Natural killer cell (primary cell): ENCODE results near the gene CAMP. TPM values are rescaled to one million over a fixed set of nuclear protein-coding genes. Genes with fewer than 3 reads are reported as not detected.

Source experiments
- ATAC-seq, 3 donors: fragments of 150-1000 bp in 2 of 3; fragments of 200-7000 bp in 1 of 3; cut with Tn5 transposase; 1 replicate in 1 of 3; 2 replicates in 2 of 3; pipeline ENCODE4 v1.10.0; 2021; ENCODE audit warnings: mild to moderate bottlenecking in 2 of 3, moderate library complexity in 2 of 3
- DNase-seq, 2 donors: peaks; one replicate each; pipeline versions ENCODE4 v3.0.0 to v3.0.0-alpha.2; 2013 to 2021; ENCODE audit warnings: mixed read lengths in 1 of 2
- H3K27ac ChIP-seq: one replicate; pipeline ENCODE4 v1.5.1; 2013; ENCODE audit warnings: mild to moderate bottlenecking, low read length
- H3K27me3 ChIP-seq: one replicate; pipeline ENCODE4 v1.6.1; 2013; ENCODE audit warnings: low read length; ENCODE audit not compliant: control insufficient read depth, insufficient read depth
- H3K36me3 ChIP-seq: one replicate; pipeline ENCODE4 v1.6.1; 2013; ENCODE audit warnings: low read length; ENCODE audit not compliant: control insufficient read depth, insufficient read depth
- H3K4me1 ChIP-seq: one replicate; pipeline ENCODE4 v1.6.1; 2013; ENCODE audit warnings: low read length; ENCODE audit not compliant: control insufficient read depth, insufficient read depth
- H3K4me3 ChIP-seq: one replicate; pipeline ENCODE4 v1.5.1; 2013; ENCODE audit warnings: low read length
- H3K9me3 ChIP-seq: one replicate; pipeline ENCODE4 v1.6.1; 2013; ENCODE audit warnings: low read length; ENCODE audit not compliant: control insufficient read depth, insufficient read depth
- H3K27ac Mint-ChIP-seq, 2 donors: one replicate each; pipeline ENCODE4 v1.8.0; 2022; ENCODE audit warnings: mild to moderate bottlenecking in 2 of 2, mixed read lengths in 2 of 2, moderate library complexity in 1 of 2
- H3K27me3 Mint-ChIP-seq, 2 donors: one replicate each; pipeline ENCODE4 v1.8.0; 2022; ENCODE audit warnings: low read depth in 2 of 2, mixed read lengths in 2 of 2
- H3K36me3 Mint-ChIP-seq: one replicate; pipeline ENCODE4 v1.8.0; 2022; ENCODE audit warnings: mixed read lengths
- H3K4me1 Mint-ChIP-seq, 2 donors: one replicate each; pipeline ENCODE4 v1.8.0; 2022; ENCODE audit warnings: mixed read lengths in 2 of 2
- H3K4me3 Mint-ChIP-seq: one replicate; pipeline ENCODE4 v1.8.0; 2022; ENCODE audit warnings: mild to moderate bottlenecking, moderate library complexity, mixed read lengths
- H3K9me3 Mint-ChIP-seq, 2 donors: one replicate each; pipeline ENCODE4 v1.8.0; 2022; ENCODE audit warnings: mixed read lengths in 2 of 2
- CTCF ChIP-seq: fragments of 200-600 bp; IDR thresholded peaks from one replicate; pipeline ENCODE4 v1.8.0; 2022; ENCODE audit warnings: antibody characterized with exemption
- whole genome bisulfite sequencing: methylation state at CpG from one replicate; pipeline ENCODE4 v1.1.7; 2013; ENCODE audit warnings: missing lambda C conversion rate; ENCODE audit not compliant: insufficient coverage; 5-methylcytosine and 5-hydroxymethylcytosine counted together
- intact Hi-C: fragments of 100-400 bp; cut with micrococcal nuclease; formaldehyde crosslinking; loops from one replicate; pipeline ENCODE4 v1.14.2; 2022
- total RNA-seq, 4 donors: library from RNA; stranded (reverse); fragments of 120-200 nt in 1 of 4; gene quantifications; one replicate each; pipeline versions ENCODE4 v1.2.3 to v1.2.4, GENCODE V29; 2013 to 2022

CAMP gene
- total RNA-seq, 3 donors from 2014 or later (not counting 1 experiment from before 2014, with no cell fraction given), result not detected

GRCh38 chr3:48215019-48215418 is 8.3 kb upstream of the CAMP start:
- no peaks in the 10 kb centered on the region for H3K27me3 ChIP-seq
- no peak overlapping the region for H3K4me3 Mint-ChIP-seq
- H3K36me3 ChIP-seq, result no peaks in the 10 kb centered on the region
- ATAC-seq, result no peak
- no peaks in the 10 kb centered on the region for H3K27me3 Mint-ChIP-seq
- no peaks in the 10 kb centered on the region for H3K9me3 Mint-ChIP-seq
- no peak overlapping the region for H3K27ac ChIP-seq
- H3K4me1 Mint-ChIP-seq, result no peaks in the 10 kb centered on the region
- DNase-seq, result no peak
- WGBS, result 83% methylated on average over 3 of the region's 3 CpGs
- no peaks in the 10 kb centered on the region for H3K36me3 Mint-ChIP-seq
- H3K4me3 ChIP-seq, result no peak overlapping the region
- no peaks in the 10 kb centered on the region for H3K9me3 ChIP-seq
- intact Hi-C loops, result no loop called here
- H3K4me1 ChIP-seq, result no peaks in the 10 kb centered on the region
- no peak overlapping the region for H3K27ac Mint-ChIP-seq
- TF ChIP-seq CTCF, result no peak

- Mint-ChIP-seq H3K4me3 (no peak overlapping the region), H3K27me3 (no peaks in the 10 kb centered on the region), H3K27ac (no peak overlapping the region), H3K36me3 (no peaks in the 10 kb centered on the region), H3K9me3 (no peaks in the 10 kb centered on the region), H3K4me1 (no peaks in the 10 kb centered on the region)
- WGBS, result 81% methylated on average over 3 of the region's 4 CpGs
- no peaks in the 10 kb centered on the region for H3K9me3 ChIP-seq
- H3K4me1 ChIP-seq, result no peaks in the 10 kb centered on the region
- no peaks in the 10 kb centered on the region for H3K27me3 ChIP-seq
- no peak overlapping the region for H3K4me3 ChIP-seq
- intact Hi-C loops, result no loop called here
- DNase-seq (no peak), ATAC-seq (no peak)
- no peak for TF ChIP-seq CTCF
- no peaks in the 10 kb centered on the region for H3K36me3 ChIP-seq
- H3K27ac ChIP-seq, result no peak overlapping the region
These were observed 7.8 kb upstream of the CAMP start for GRCh38 chr3:48215466-48215865.

GRCh38 chr3:48215876-48216275 is 7.4 kb upstream of the CAMP start:
- no peaks in the 10 kb centered on the region for H3K36me3 Mint-ChIP-seq
- Histone ChIP-seq H3K36me3 (no peaks in the 10 kb centered on the region), H3K4me1 (no peaks in the 10 kb centered on the region), H3K4me3 (no peak overlapping the region), H3K27ac (no peak overlapping the region), H3K9me3 (no peaks in the 10 kb centered on the region), H3K27me3 (no peaks in the 10 kb centered on the region)
- no peak overlapping the region for H3K4me3 Mint-ChIP-seq
- ATAC-seq (no peak), DNase-seq (no peak)
- TF ChIP-seq CTCF, result no peak
- H3K27me3 Mint-ChIP-seq, result no peaks in the 10 kb centered on the region
- H3K9me3 Mint-ChIP-seq, result no peaks in the 10 kb centered on the region
- 90% methylated on average over 5 of the region's 5 CpGs for WGBS
- no peak overlapping the region for H3K27ac Mint-ChIP-seq
- intact Hi-C loops, result no loop called here
- H3K4me1 Mint-ChIP-seq, result no peaks in the 10 kb centered on the region

- Mint-ChIP-seq H3K4me1 (no peaks in the 10 kb centered on the region), H3K4me3 (no peak overlapping the region), H3K27me3 (no peaks in the 10 kb centered on the region), H3K9me3 (no peaks in the 10 kb centered on the region), H3K27ac (no peak overlapping the region), H3K36me3 (no peaks in the 10 kb centered on the region)
- no peak for TF ChIP-seq CTCF
- H3K27me3 ChIP-seq, result no peaks in the 10 kb centered on the region
- no peak for DNase-seq
- no peaks in the 10 kb centered on the region for H3K9me3 ChIP-seq
- ATAC-seq, result no peak
- no peak overlapping the region for H3K4me3 ChIP-seq
- 90% methylated on average over 4 of the region's 4 CpGs for WGBS
- H3K27ac ChIP-seq, result no peak overlapping the region
- H3K4me1 ChIP-seq, result peaks cover 11% of the 10 kb centered on the region
- H3K36me3 ChIP-seq, result no peaks in the 10 kb centered on the region
- intact Hi-C loops, result no loop called here
These were observed 5.8 kb upstream of the CAMP start for GRCh38 chr3:48217449-48217848.
